GM10266 (cell line): ENCODE data around the gene OR10G7.

ENCODE experiments used
- DNase-seq: peaks from one replicate; pipeline ENCODE4 v3.0.0; 2012; ENCODE audit errors: extremely low spot score
- CTCF ChIP-seq: IDR thresholded peaks from 2 replicates; pipeline ENCODE4 v1.5.1; 2012; ENCODE audit warnings: mild to moderate bottlenecking, low read depth; ENCODE audit not compliant: control insufficient read depth, insufficient read depth; ENCODE audit errors: missing control alignments

Gene OR10G7

GRCh38 chr11:124041254-124041653, at the start of gene OR10G7:
Gene OR10G7 (minus strand): TSS chr11:124041325. CDS start chr11:124039001, 2,324 bp downstream.
- TF ChIP-seq CTCF, result no peak
- no peak for DNase-seq

GRCh38 chr11:124085997-124086846, 45.1 kb upstream of the OR10G7 start:
- no peak for TF ChIP-seq CTCF
- DNase-seq, result no peak

GRCh38 chr11:124085583-124085982, 44.5 kb upstream of the OR10G7 start:
- TF ChIP-seq CTCF, result no peak
- DNase-seq, result no peak

GRCh38 chr11:124082371-124082770, 41.2 kb upstream of the OR10G7 start:
- no peak for TF ChIP-seq CTCF
- DNase-seq, result no peak

- DNase-seq, result no peak
- no peak for TF ChIP-seq CTCF
Observed at GRCh38 chr11:124081483-124081882, 40.4 kb upstream of the OR10G7 start.

- no peak for TF ChIP-seq CTCF
- DNase-seq, result no peak
Observed at GRCh38 chr11:124080327-124081001, 39.3 kb upstream of the OR10G7 start.
